Neural cell (in vitro differentiated cells): ENCODE measurements around the gene HOXA2. TPM values are rescaled to one million over a fixed set of nuclear protein-coding genes. Genes with fewer than 3 reads are reported as not detected.

Source experiments
- H2AFZ ChIP-seq: fragments of 200-600, 300-800 bp; sonication (generic), shearing (Covaris generic); 2 replicates; pipeline ENCODE4 v1.6.0; 2014; ENCODE audit warnings: low read depth, mild to moderate bottlenecking, antibody characterized with exemption, low read length, moderate library complexity
- H3F3A ChIP-seq: fragments of 200-600 bp; shearing (Covaris generic); 2 replicates; pipeline ENCODE4 v1.6.1; 2016; ENCODE audit warnings: mild to moderate bottlenecking, moderate library complexity, mixed read lengths, antibody characterized with exemption, low read length; ENCODE audit not compliant: insufficient read depth, poor library complexity, severe bottlenecking
- H3K27ac ChIP-seq: fragments of 200-600, 300-800 bp; sonication (generic), shearing (Covaris generic); 2 replicates; pipeline ENCODE4 v1.5.1; 2014; ENCODE audit warnings: mild to moderate bottlenecking, low read length, moderate library complexity
- H3K27me3 ChIP-seq: fragments of 300-800, 200-600 bp; sonication (generic), shearing (Covaris generic); 2 replicates; pipeline ENCODE4 v1.6.0; 2014; ENCODE audit warnings: mild to moderate bottlenecking, low read depth, low read length, moderate library complexity; ENCODE audit not compliant: insufficient read depth
- H3K36me3 ChIP-seq: fragments of 300-800, 200-600 bp; sonication (generic), shearing (Covaris generic); 2 replicates; pipeline ENCODE4 v1.5.1; 2014; ENCODE audit warnings: mild to moderate bottlenecking, antibody characterized with exemption, low read length, moderate library complexity; ENCODE audit not compliant: insufficient read depth
- H3K4me2 ChIP-seq: fragments of 300-800, 200-600 bp; sonication (generic), shearing (Covaris generic); 2 replicates; pipeline ENCODE4 v1.6.0; 2014; ENCODE audit warnings: mild to moderate bottlenecking, low read length
- H3K4me3 ChIP-seq: fragments of 300-800, 200-600 bp; sonication (generic), shearing (Covaris generic); 2 replicates; pipeline ENCODE4 v1.5.1; 2014; ENCODE audit warnings: mild to moderate bottlenecking, low read length, moderate library complexity
- H3K79me2 ChIP-seq: fragments of 200-600 bp; shearing (Covaris generic); replicated peaks from 2 replicates; pipeline ENCODE4 v1.6.0; 2014; ENCODE audit warnings: mild to moderate bottlenecking, low read length, moderate library complexity; ENCODE audit not compliant: insufficient read depth
- H3K9ac ChIP-seq: fragments of 300-800, 200-600 bp; sonication (generic), shearing (Covaris generic); 2 replicates; pipeline ENCODE4 v1.6.1; 2016; ENCODE audit warnings: mild to moderate bottlenecking, low read length, mixed read lengths
- H3K9me2 ChIP-seq: fragments of 200-600 bp; shearing (Covaris generic); 2 replicates; pipeline ENCODE4 v1.6.1; 2016; ENCODE audit warnings: mild to moderate bottlenecking, low read length, mixed read lengths; ENCODE audit not compliant: insufficient read depth
- H3K9me3 ChIP-seq: fragments of 200-600, 300-800 bp; sonication (generic), shearing (Covaris generic); 2 replicates; pipeline ENCODE4 v1.6.1; 2016; ENCODE audit warnings: mild to moderate bottlenecking, mixed run types, low read length, moderate library complexity, mixed read lengths
- H4K20me1 ChIP-seq: fragments of 200-600 bp; shearing (Covaris generic); 2 replicates; pipeline ENCODE4 v1.6.1; 2016; ENCODE audit warnings: mild to moderate bottlenecking, mixed run types; ENCODE audit not compliant: insufficient read depth
- EP300 ChIP-seq: fragments of 450-650 bp; conservative IDR thresholded peaks from 2 replicates; pipeline ENCODE4 v1.6.1; 2014; ENCODE audit warnings: antibody characterized with exemption, mild to moderate bottlenecking, moderate library complexity; ENCODE audit not compliant: poor library complexity, severe bottlenecking
- EZH2 ChIP-seq: fragments of 200-600, 300-800 bp; shearing (Covaris generic), sonication (generic); IDR thresholded peaks from 2 replicates; pipeline ENCODE4 v1.6.1; 2014; ENCODE audit warnings: antibody characterized with exemption, low read length, borderline replicate concordance, mild to moderate bottlenecking; ENCODE audit not compliant: insufficient read depth, poor library complexity, severe bottlenecking
- MXI1 ChIP-seq: fragments of 450-650 bp; conservative IDR thresholded peaks from 2 replicates; pipeline ENCODE4 v1.6.1; 2014; ENCODE audit warnings: antibody characterized with exemption, mild to moderate bottlenecking; ENCODE audit not compliant: poor library complexity, severe bottlenecking
- POLR2AphosphoS5 ChIP-seq: IDR thresholded peaks from 2 replicates; pipeline ENCODE4 v1.6.1; 2012
- RAD21 ChIP-seq: fragments of 450-650 bp; conservative IDR thresholded peaks from 2 replicates; pipeline ENCODE4 v1.6.1; 2014; ENCODE audit warnings: antibody characterized with exemption, mild to moderate bottlenecking, moderate library complexity
- SMC3 ChIP-seq: fragments of 450-650 bp; conservative IDR thresholded peaks from 2 replicates; pipeline ENCODE4 v1.6.1; 2014; ENCODE audit warnings: antibody characterized with exemption, mild to moderate bottlenecking, moderate library complexity; ENCODE audit not compliant: poor library complexity
- TAF1 ChIP-seq: IDR thresholded peaks from 2 replicates; pipeline ENCODE4 v1.6.1; 2012; ENCODE audit warnings: low read depth
- polyA plus RNA-seq: library from polyadenylated mRNA; depleted of rRNA; stranded (reverse); fragments of >200 nt; gene quantifications from 2 replicates; pipeline ENCODE4 v1.2.3, GENCODE V29; 2014
- TF ChIP-seq, protein P1 (sequence below): fragments of 450-650 bp; IDR thresholded peaks from 2 replicates; pipeline ENCODE4 v1.5.1; 2014; ENCODE audit warnings: antibody characterized with exemption, mild to moderate bottlenecking, moderate library complexity; ENCODE audit not compliant: poor library complexity, severe bottlenecking
- TF ChIP-seq, protein P2 (sequence below): IDR thresholded peaks from 2 replicates; pipeline ENCODE4 v1.6.1; 2012; ENCODE audit warnings: borderline replicate concordance

The HOXA2 gene
- polyA plus RNA-seq, 1 donor from 2014 or later, result not detected

- Histone ChIP-seq H3F3A (no peaks in the 10 kb centered on the region), H3K36me3 (no peaks in the 10 kb centered on the region), H3K9me3 (peaks cover 9% of the 10 kb centered on the region), H2AFZ (no peak overlapping the region), H3K4me2 (no peak overlapping the region), H3K9ac (no peak overlapping the region), H3K9me2 (no peaks in the 10 kb centered on the region), H3K4me3 (no peak overlapping the region), H3K79me2 (no peaks in the 10 kb centered on the region), H4K20me1 (no peaks in the 10 kb centered on the region), H3K27me3 (peaks cover 100% of the 10 kb centered on the region), H3K27ac (no peak overlapping the region)
- TF ChIP-seq MXI1 (no peak), EP300 (no peak), RAD21 (no peak)
- TF ChIP-seq, protein P1, sequence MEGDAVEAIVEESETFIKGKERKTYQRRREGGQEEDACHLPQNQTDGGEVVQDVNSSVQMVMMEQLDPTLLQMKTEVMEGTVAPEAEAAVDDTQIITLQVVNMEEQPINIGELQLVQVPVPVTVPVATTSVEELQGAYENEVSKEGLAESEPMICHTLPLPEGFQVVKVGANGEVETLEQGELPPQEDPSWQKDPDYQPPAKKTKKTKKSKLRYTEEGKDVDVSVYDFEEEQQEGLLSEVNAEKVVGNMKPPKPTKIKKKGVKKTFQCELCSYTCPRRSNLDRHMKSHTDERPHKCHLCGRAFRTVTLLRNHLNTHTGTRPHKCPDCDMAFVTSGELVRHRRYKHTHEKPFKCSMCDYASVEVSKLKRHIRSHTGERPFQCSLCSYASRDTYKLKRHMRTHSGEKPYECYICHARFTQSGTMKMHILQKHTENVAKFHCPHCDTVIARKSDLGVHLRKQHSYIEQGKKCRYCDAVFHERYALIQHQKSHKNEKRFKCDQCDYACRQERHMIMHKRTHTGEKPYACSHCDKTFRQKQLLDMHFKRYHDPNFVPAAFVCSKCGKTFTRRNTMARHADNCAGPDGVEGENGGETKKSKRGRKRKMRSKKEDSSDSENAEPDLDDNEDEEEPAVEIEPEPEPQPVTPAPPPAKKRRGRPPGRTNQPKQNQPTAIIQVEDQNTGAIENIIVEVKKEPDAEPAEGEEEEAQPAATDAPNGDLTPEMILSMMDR, result no peak
These were observed 9.1 kb downstream of the HOXA2 start for GRCh38 chr7:27093184-27093895.

- Histone ChIP-seq H4K20me1 (no peaks in the 10 kb centered on the region), H3K4me2 (no peak overlapping the region), H3K4me3 (no peak overlapping the region), H3K27me3 (peaks cover 100% of the 10 kb centered on the region), H3K79me2 (no peaks in the 10 kb centered on the region), H3K9ac (no peak overlapping the region), H2AFZ (no peak overlapping the region), H3K9me3 (peaks cover 14% of the 10 kb centered on the region), H3K9me2 (no peaks in the 10 kb centered on the region), H3F3A (no peaks in the 10 kb centered on the region), H3K27ac (no peak overlapping the region), H3K36me3 (no peaks in the 10 kb centered on the region)
- TF ChIP-seq RAD21 (no peak), EP300 (no peak), TAF1 (no peak), POLR2AphosphoS5 (no peak), EZH2 (no peak), SMC3 (no peak), MXI1 (no peak)
- TF ChIP-seq, protein P2, sequence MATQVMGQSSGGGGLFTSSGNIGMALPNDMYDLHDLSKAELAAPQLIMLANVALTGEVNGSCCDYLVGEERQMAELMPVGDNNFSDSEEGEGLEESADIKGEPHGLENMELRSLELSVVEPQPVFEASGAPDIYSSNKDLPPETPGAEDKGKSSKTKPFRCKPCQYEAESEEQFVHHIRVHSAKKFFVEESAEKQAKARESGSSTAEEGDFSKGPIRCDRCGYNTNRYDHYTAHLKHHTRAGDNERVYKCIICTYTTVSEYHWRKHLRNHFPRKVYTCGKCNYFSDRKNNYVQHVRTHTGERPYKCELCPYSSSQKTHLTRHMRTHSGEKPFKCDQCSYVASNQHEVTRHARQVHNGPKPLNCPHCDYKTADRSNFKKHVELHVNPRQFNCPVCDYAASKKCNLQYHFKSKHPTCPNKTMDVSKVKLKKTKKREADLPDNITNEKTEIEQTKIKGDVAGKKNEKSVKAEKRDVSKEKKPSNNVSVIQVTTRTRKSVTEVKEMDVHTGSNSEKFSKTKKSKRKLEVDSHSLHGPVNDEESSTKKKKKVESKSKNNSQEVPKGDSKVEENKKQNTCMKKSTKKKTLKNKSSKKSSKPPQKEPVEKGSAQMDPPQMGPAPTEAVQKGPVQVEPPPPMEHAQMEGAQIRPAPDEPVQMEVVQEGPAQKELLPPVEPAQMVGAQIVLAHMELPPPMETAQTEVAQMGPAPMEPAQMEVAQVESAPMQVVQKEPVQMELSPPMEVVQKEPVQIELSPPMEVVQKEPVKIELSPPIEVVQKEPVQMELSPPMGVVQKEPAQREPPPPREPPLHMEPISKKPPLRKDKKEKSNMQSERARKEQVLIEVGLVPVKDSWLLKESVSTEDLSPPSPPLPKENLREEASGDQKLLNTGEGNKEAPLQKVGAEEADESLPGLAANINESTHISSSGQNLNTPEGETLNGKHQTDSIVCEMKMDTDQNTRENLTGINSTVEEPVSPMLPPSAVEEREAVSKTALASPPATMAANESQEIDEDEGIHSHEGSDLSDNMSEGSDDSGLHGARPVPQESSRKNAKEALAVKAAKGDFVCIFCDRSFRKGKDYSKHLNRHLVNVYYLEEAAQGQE, result no peak
- TF ChIP-seq, protein P1, result no peak
These were observed 9.7 kb downstream of the HOXA2 start for GRCh38 chr7:27092819-27093110.
